Measurements from ENCODE around the gene GNMT. TPM values are rescaled to one million over a fixed set of nuclear protein-coding genes. Genes with fewer than 3 reads are reported as not detected.

GNMT gene
- total and polyA plus RNA-seq, 9 of the 15 experiments (the other 6 are each of a cell fraction or from before 2014, with no cell fraction given) = 0.11 to 0.29 (median 0.15) TPM; not detected in 6

- TF ChIP-seq MCM2 (IDR thresholded peaks at IDR 0.05; ENCODE audit: low read depth) (no peak), ETV6 (IDR thresholded peaks at IDR 0.05; ENCODE audit: borderline replicate concordance in 1 of 2, low read depth in 2 of 2, low read length in 1 of 2) (peak; percentile 71 to 85; a peak in 3 of 4 replicates), ETV6 (CRISPR knock-in tag; IDR thresholded peaks at IDR 0.05; ENCODE audit: borderline replicate concordance) (no peak; the same call in 1 of the 2 replicates), MCM5 (IDR thresholded peaks at IDR 0.05; ENCODE audit: low read depth) (no peak), ZNF134 (CRISPR knock-in tag; conservative IDR thresholded peaks at IDR 0.05) (no peak), ETS1 (conservative IDR thresholded peaks at IDR 0.05; ENCODE audit: control insufficient read depth, low read depth, low read length) (peak; percentile 59), SRSF3 (IDR thresholded peaks at IDR 0.05; ENCODE audit: insufficient read depth, low read length) (0 out of 2 replicates have a peak, but pooled peaks have one; percentile 23), NBN (IDR thresholded peaks at IDR 0.05; ENCODE audit: low read depth) (peak; percentile 90), MAFK (IDR thresholded peaks at IDR 0.05; ENCODE audit: low read length) (peak; percentile 19; the same call in 1 of the 2 replicates), ZNF551 (CRISPR knock-in tag; IDR thresholded peaks at IDR 0.05) (no peak), FIP1L1 (IDR thresholded peaks at IDR 0.05; ENCODE audit: low read depth, low read length, poor library complexity, severe bottlenecking) (peak; percentile 77), U2AF1 (optimal IDR thresholded peaks at IDR 0.05; ENCODE audit: low read depth, low read length) (peak; percentile 74), ERF (CRISPR knock-in tag; IDR thresholded peaks at IDR 0.05) (peak; percentile 63; the same call in 1 of the 2 replicates), UBTF (IDR thresholded peaks at IDR 0.05; ENCODE audit: borderline replicate concordance in 1 of 2, low read depth in 2 of 2, low read length in 2 of 2) (peak; percentile 70 to 79; a peak in 2 of 4 replicates), YY1 (IDR thresholded peaks at IDR 0.05; ENCODE audit: borderline replicate concordance in 1 of 3, control insufficient read depth in 1 of 3, extremely low read depth in 1 of 3, insufficient read depth in 3 of 3, insufficient read length in 1 of 3, insufficient replicate concordance in 2 of 3, low read depth in 1 of 3, low read length in 2 of 3) (peak in 2 of 3 experiments; percentile 65 to 81), MAZ (CRISPR knock-in tag; conservative IDR thresholded peaks at IDR 0.05 in 1 of 2, IDR thresholded peaks at IDR 0.05 in 1 of 2) (peak; percentile 29 to 55; a peak in 2 of 4 replicates), MYC (IDR thresholded peaks at IDR 0.05; ENCODE audit: low read depth, low read length) (peak; percentile 94), MYC (CRISPR knock-in tag; IDR thresholded peaks at IDR 0.05; ENCODE audit: borderline replicate concordance, low read depth) (no peak; the same call in 1 of the 2 replicates), POLR2AphosphoS2 (IDR thresholded peaks at IDR 0.05; ENCODE audit: low read length) (peak; percentile 83; the same call in 1 of the 2 replicates), JUND (IDR thresholded peaks at IDR 0.05; ENCODE audit: borderline replicate concordance, low read depth, low read length) (peak; percentile 58; the same call in 1 of the 2 replicates), JUND (tag; IDR thresholded peaks at IDR 0.05; ENCODE audit: borderline replicate concordance, low read depth, low read length) (peak; percentile 42; the same call in 1 of the 3 replicates), FUS (optimal IDR thresholded peaks at IDR 0.05; ENCODE audit: low read depth, low read length) (peak; percentile 53)
Measured at GRCh38 chr6:42978839-42979522, 18.4 kb downstream of the GNMT start, which contains the start of gene PEX6 (continued).

All from K562 (cell line).